Fibroblast of mammary gland (primary cell): Measurements from ENCODE around the gene PPP6R2.

Experiments
- DNase-seq: peaks from one replicate; pipeline ENCODE4 v3.0.0-alpha.2; 2010; ENCODE audit warnings: low read depth
- H3K4me3 ChIP-seq: 2 replicates; pipeline ENCODE4 v1.5.1; 2011; ENCODE audit warnings: low read depth, mild to moderate bottlenecking, low read length, moderate library complexity; ENCODE audit not compliant: control insufficient read depth
- CTCF ChIP-seq: conservative IDR thresholded peaks from 2 replicates; pipeline ENCODE4 v1.5.1; 2011; ENCODE audit warnings: low read depth, low read length, inconsistent platforms; ENCODE audit not compliant: control insufficient read depth, insufficient read depth

PPP6R2 gene

GRCh38 chr22:50416996-50417395 is 73.9 kb downstream of the PPP6R2 start:
- no peak for DNase-seq
- no peak overlapping the region for H3K4me3 ChIP-seq
- TF ChIP-seq CTCF: no peak

- no peak for TF ChIP-seq CTCF
- DNase-seq: peak; percentile 38
- H3K4me3 ChIP-seq: no peak overlapping the region
Measured at GRCh38 chr22:50417411-50418210, 74.5 kb downstream of the PPP6R2 start.

GRCh38 chr22:50418624-50419023 is 75.5 kb downstream of the PPP6R2 start:
- no peak for TF ChIP-seq CTCF
- no peak overlapping the region for H3K4me3 ChIP-seq
- DNase-seq: no peak

GRCh38 chr22:50419116-50419515 is 76.0 kb downstream of the PPP6R2 start:
- no peak for TF ChIP-seq CTCF
- no peak for DNase-seq
- H3K4me3 ChIP-seq: no peak overlapping the region

GRCh38 chr22:50420015-50420414 is 76.9 kb downstream of the PPP6R2 start:
- no peak for DNase-seq
- no peak overlapping the region for H3K4me3 ChIP-seq
- TF ChIP-seq CTCF: no peak

- TF ChIP-seq CTCF: no peak
- no peak for DNase-seq
- H3K4me3 ChIP-seq: no peak overlapping the region
Measured at GRCh38 chr22:50420581-50420980, 77.5 kb downstream of the PPP6R2 start.
